MM.1S (cell line): Measurements from ENCODE around the gene HS3ST6.

Experiments
- CTCF ChIP-seq: fragments of 300-600 bp; sonication (generic); IDR thresholded peaks from 2 replicates; pipeline ENCODE4 v1.5.1; 2016; ENCODE audit warnings: antibody characterized with exemption, low read length, mixed read lengths
- EZH2 ChIP-seq: fragments of 300-600 bp; sonication (generic); optimal IDR thresholded peaks from 2 replicates; pipeline ENCODE3; 2017; ENCODE audit warnings: low read depth, mild to moderate bottlenecking, antibody characterized with exemption, low read length, mixed read lengths

DNA sequence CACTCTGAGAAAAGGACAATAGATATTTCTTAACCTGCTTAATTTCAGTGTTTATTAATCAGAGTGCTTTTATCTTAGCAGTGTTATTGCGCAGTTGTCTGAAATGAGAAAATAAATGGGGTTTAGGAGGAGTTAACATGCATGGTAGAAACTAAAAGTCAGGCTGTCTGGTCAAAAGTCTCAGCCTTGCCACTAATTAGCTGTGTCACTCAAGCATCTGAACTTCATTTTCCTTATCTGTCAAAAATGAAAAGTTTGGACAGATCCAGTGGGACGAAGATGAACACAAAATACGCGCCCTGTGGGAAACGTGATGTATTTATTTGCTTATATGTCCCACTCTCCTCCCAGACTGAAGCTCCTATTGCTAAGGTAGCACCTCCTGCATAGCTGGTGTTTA is 40.0 kb downstream of the HS3ST6 start:
- TF ChIP-seq CTCF (no peak), EZH2 (no peak)
